Measurements from ENCODE around the gene DGKB. TPM values are rescaled to one million over a fixed set of nuclear protein-coding genes. Genes with fewer than 3 reads are reported as not detected.

The DGKB gene
- polyA plus RNA-seq, 1 donor from 2014 or later, result not detected

DNA sequence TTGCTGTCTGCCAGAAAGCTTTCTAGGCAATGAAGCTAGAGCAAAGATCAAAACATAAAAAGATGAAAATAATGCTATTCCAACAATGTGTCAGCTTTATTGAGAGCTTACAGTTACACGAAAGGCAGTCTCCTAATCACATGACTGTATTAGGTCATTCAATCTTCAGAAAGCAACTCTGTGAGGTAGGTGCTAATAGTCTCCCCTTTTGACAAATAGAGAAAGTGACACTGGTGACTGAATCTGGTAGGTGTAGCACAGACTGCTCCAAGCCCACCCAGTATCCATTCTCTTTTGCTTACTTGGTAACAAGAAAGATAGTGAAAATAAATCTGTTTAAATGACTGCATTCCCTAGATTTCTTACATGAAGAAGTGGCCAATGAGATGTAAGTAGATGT lies 58.8 kb downstream of the DGKB start:
- H3K36me3 Mint-ChIP-seq, result no peaks in the 10 kb centered on the region
- no peaks in the 10 kb centered on the region for H3K4me1 Mint-ChIP-seq
- peaks cover 0 to 8% (median 2%) of the 10 kb centered on the region in 3 donors for H3K9me3 Mint-ChIP-seq
- H3K4me3 Mint-ChIP-seq, result no peak overlapping the region
- H3K27me3 Mint-ChIP-seq, result no peaks in the 10 kb centered on the region
- H3K27ac Mint-ChIP-seq, result no peak overlapping the region

DNA sequence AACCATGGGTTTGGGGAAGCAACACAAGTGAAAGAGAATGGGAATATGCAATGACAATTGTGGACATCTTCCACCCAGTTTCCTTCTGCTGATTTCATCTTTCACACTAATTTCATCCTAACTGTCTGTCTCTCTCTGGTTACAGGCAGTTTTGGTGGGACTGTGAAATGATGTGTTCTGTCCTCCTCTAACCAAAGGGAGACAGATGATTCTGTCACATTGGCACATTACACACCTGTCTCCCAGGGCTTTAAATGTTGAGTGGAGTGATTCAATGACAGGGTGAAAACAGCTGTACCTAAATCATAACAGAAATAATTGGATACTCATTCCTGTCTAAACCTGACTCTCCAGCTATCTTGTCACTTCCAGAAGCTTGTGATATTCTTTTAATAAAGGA lies 60.0 kb downstream of the DGKB start:
- peaks cover 0 to 8% (median 2%) of the 10 kb centered on the region in 3 donors for H3K9me3 Mint-ChIP-seq
- no peaks in the 10 kb centered on the region for H3K27me3 Mint-ChIP-seq
- no peak overlapping the region for H3K4me3 Mint-ChIP-seq
- H3K36me3 Mint-ChIP-seq, result no peaks in the 10 kb centered on the region
- H3K27ac Mint-ChIP-seq, result no peak overlapping the region
- no peaks in the 10 kb centered on the region for H3K4me1 Mint-ChIP-seq

DNA sequence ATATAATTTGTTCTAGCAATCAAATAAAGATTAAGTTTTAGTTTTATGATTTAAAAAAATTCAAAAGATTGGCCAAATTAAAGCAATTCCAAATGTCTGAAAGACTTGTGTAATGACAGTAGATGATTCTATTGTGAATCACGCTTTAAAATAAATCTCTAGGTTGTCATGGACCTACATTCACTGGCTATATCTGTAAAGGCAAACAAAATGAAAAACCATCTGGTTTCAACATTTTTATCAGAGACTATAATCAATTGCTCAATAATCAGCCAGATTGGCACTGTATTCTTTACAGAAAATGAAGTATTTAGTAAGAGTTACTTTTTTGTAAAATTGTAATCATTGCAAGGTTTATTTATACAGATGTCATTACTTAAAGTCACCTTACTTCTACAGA lies 60.7 kb downstream of the DGKB start:
- Mint-ChIP-seq H3K27me3 (no peaks in the 10 kb centered on the region), H3K4me1 (no peaks in the 10 kb centered on the region), H3K9me3 (peaks cover 0 to 8% (median 2%) of the 10 kb centered on the region in 3 donors), H3K36me3 (no peaks in the 10 kb centered on the region), H3K4me3 (no peak overlapping the region), H3K27ac (no peak overlapping the region)

DNA sequence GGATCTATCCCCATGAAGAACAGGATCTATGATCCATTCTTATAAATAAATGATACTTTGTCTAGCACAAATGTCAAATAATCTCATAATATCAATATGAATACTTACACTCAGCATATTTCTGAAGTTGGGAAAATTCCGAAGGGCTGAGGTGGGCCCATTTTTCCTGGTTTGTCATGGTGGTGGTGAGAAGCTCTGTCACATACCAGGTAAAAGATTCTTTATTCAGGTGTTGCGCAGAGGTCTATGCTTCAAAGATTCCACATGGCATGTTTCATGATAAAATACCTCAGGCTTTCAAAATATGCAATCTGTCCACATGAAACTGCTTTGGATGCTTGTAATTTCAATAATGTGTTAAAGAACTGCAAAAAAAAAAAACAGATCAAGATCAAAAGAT lies 61.5 kb downstream of the DGKB start:
- no peaks in the 10 kb centered on the region for H3K27me3 Mint-ChIP-seq
- H3K9me3 Mint-ChIP-seq, result peaks cover 0 to 2% (median 2%) of the 10 kb centered on the region in 3 donors
- H3K4me1 Mint-ChIP-seq, result no peaks in the 10 kb centered on the region
- H3K27ac Mint-ChIP-seq, result no peak overlapping the region
- no peaks in the 10 kb centered on the region for H3K36me3 Mint-ChIP-seq
- no peak overlapping the region for H3K4me3 Mint-ChIP-seq

DNA sequence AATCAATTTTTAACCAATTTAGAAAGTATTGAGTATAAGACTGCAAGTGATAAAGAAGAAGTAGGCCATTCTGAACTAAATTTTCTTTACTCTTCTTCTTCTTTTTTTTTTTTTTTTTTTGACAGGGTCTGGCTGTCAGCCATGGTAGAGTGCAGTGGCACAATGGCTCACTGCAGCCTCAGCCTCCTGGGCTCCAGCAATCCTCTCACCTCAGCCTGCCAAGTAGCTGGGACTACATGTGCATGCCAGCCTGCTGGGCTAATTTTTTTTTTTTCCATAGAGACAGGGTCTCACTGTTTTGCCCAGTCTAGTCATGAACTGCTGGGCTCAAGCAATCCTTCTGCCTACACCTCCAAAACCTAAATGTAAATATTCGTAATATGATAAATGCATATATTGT lies 63.2 kb downstream of the DGKB start:
- Mint-ChIP-seq H3K27me3 (no peaks in the 10 kb centered on the region), H3K36me3 (no peaks in the 10 kb centered on the region), H3K9me3 (peaks cover 0 to 3% (median 2%) of the 10 kb centered on the region in 3 donors), H3K27ac (no peak overlapping the region), H3K4me1 (no peaks in the 10 kb centered on the region), H3K4me3 (no peak overlapping the region)

DNA sequence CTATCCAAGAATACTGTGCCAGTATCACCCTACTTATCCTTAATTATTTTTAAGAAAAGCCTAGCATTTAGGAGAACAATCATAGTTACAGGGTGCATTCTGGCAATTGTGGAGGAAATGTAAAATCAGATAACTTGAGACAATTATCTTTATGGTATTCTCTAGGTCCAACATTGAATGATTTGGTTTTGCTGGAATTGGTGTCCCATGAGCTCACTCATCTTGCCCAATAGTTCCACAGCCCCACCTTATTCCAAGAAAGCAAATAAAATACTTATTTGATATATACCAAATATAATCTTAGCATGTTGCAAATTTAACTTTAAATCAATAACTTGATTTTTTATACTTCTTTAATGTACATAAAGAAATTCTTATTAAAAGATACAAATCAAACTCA lies 65.3 kb downstream of the DGKB start:
- H3K27ac Mint-ChIP-seq, result no peak overlapping the region

DNA sequence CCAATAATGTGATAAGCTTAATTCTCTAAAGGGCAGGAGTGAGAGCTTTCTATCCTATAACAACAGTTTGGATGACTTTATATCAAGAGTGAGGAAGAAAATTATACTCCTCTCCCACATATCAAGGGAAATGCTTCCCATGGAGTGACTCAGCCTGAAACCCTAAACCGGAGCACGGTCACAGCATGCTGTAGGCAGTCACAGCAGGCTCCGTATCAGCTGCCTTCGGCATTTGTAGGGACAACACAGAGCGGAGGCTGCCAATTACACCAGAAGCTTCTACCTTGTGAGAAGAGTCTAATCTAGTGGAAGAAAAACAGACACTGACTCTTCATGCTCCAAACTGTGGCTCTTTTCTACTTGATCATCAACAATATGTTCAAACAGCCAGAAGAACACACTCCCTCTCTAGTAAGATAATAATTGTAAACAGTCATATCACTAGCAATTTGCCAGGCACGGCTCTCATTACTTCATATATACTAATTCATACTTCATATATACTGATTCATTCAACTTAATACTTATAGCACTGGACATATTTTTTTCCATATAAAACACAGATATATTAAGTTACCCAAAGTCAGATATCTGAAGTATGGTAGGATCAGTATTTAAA lies 65.9 kb downstream of the DGKB start:
- Mint-ChIP-seq H3K36me3 (no peaks in the 10 kb centered on the region), H3K27ac (no peak overlapping the region), H3K4me1 (no peaks in the 10 kb centered on the region), H3K4me3 (no peak overlapping the region), H3K27me3 (no peaks in the 10 kb centered on the region), H3K9me3 (peaks cover 0 to 10% (median 3%) of the 10 kb centered on the region in 3 donors)

More for the DNA sequence above, 65.3 kb downstream of the DGKB start:
- no peak overlapping the region for H3K4me3 Mint-ChIP-seq
- H3K9me3 Mint-ChIP-seq, result peaks cover 0 to 9% (median 3%) of the 10 kb centered on the region in 3 donors
- no peaks in the 10 kb centered on the region for H3K4me1 Mint-ChIP-seq
- H3K36me3 Mint-ChIP-seq, result no peaks in the 10 kb centered on the region
- no peaks in the 10 kb centered on the region for H3K27me3 Mint-ChIP-seq

DNA sequence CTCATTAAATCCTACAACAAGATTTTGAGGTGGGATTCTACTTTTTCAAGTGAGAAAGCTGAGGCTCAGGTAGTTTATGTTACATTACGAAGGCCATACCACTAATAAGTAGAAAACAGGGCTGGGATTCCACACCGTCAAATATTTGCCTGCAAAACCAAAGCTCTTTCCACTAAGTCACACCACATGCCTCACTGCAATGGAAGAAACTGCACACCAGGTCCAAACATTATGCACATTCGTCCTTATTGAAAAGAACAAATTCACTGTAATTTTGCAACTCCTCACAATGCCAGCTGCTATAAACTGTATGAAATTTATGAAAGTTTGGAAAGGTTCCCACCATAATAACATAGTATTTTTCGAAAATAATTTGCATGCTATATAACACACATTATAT lies 66.5 kb downstream of the DGKB start:
- Mint-ChIP-seq H3K27me3 (no peaks in the 10 kb centered on the region), H3K4me1 (no peaks in the 10 kb centered on the region), H3K27ac (no peak overlapping the region), H3K9me3 (peaks cover 0 to 13% (median 3%) of the 10 kb centered on the region in 3 donors), H3K4me3 (no peak overlapping the region), H3K36me3 (no peaks in the 10 kb centered on the region)

DNA sequence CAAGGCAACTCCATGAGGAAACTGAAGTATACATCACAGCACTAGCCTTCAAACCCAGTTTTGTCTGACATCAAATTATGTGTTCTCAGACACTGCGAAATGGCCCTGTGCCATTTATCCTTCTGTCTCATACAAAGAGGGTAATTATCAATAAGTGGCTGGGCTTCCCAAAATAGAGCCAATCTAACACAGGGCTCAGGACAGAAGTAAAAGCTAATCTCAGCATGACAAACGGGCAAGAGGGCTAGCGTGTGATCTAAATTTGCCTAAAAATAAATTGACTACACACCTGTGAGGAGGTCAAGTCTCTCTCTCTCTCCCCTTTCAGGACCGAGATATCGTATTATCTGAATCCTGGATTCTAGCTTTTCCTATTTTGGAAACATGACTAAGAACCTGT lies 67.2 kb downstream of the DGKB start:
- Mint-ChIP-seq H3K27me3 (no peaks in the 10 kb centered on the region), H3K27ac (no peak overlapping the region), H3K4me3 (no peak overlapping the region), H3K36me3 (no peaks in the 10 kb centered on the region), H3K4me1 (no peaks in the 10 kb centered on the region), H3K9me3 (peaks cover 0 to 13% (median 3%) of the 10 kb centered on the region in 3 donors)

DNA sequence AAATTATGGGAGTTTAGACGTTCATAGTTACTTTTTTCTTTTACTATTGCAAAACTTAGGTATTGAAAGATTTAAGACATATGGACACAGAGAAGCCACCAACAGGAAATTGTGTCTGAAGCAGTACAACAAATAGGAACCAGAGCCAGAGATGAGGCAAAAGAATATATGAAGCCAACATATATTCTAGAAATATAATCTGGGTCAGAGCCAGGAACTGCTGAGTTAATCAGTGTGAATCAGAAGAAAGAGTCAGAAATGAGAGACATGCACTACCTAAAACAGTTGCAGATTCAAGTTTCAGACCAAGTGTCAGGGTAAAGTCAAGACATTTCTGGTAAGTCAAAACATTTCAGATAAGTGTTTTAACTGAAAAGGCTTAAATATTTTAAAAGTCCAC lies 67.7 kb downstream of the DGKB start:
- no peaks in the 10 kb centered on the region for H3K4me1 Mint-ChIP-seq
- no peaks in the 10 kb centered on the region for H3K27me3 Mint-ChIP-seq
- H3K4me3 Mint-ChIP-seq, result no peak overlapping the region
- no peaks in the 10 kb centered on the region for H3K36me3 Mint-ChIP-seq
- H3K9me3 Mint-ChIP-seq, result peaks cover 0 to 13% (median 3%) of the 10 kb centered on the region in 3 donors
- H3K27ac Mint-ChIP-seq, result no peak overlapping the region

DNA sequence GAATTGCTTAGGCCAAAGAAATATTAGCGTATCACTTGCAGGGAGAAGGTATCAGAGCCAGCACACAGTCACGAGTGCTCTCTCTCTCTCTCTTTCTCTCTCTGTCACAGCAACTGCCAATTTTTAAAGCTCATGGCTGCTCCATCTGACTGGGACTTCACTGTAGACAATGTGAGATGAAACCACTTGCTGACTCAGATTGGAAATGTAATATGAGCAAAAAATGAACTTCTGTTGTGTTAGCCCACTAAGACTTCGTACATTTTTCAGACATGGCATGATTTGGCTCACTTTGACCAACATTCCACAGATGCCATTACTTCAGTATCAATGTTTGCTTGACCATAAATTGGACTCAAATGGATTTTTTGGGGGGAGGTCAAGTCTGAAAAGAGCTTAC lies 68.1 kb downstream of the DGKB start:
- Mint-ChIP-seq H3K27me3 (no peaks in the 10 kb centered on the region), H3K4me3 (no peak overlapping the region), H3K9me3 (peaks cover 0 to 13% (median 3%) of the 10 kb centered on the region in 3 donors), H3K4me1 (no peaks in the 10 kb centered on the region), H3K36me3 (no peaks in the 10 kb centered on the region), H3K27ac (no peak overlapping the region)

DNA sequence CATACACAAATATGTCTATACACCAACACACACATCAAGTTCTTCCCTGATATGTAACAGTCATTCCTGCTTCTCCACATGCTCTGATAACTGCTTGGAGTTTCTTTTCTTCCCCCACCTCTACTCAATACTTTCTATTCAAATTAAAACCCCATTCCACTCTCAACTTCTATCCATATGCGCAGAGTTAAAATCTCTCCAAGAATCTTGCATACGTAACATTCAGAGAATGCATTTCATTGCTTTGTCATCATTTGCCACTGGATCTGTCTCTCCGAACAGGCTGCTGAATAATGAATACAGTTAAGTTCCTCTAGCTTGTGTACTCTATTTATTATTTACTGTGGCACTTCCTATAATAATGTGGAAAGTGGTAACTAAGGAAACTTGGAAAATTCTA lies 68.8 kb downstream of the DGKB start:
- peaks cover 0 to 13% (median 3%) of the 10 kb centered on the region in 3 donors for H3K9me3 Mint-ChIP-seq
- H3K36me3 Mint-ChIP-seq, result no peaks in the 10 kb centered on the region

DNA sequence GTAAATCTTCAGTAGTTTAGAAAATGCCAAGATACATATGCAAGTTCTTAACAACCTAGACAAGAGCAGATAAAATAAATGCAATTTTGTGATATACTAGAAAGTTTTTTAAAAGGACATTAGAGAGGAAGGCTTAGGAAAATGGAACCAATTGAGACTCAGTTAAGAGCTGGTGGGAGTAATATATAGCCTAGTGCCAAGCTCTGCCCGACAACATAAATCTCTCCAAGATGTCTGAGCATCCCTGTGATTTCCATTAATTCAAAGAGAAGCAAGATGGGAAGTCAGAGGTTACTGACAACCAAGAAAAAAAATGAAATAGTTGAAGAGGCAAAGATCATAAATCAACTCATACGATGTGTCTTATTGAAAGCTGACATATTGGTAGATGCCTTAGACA lies 74.5 kb downstream of the DGKB start:
- peaks cover 0 to 11% (median 5%) of the 10 kb centered on the region in 3 donors for H3K9me3 Mint-ChIP-seq
- H3K4me1 Mint-ChIP-seq, result no peaks in the 10 kb centered on the region
- no peaks in the 10 kb centered on the region for H3K36me3 Mint-ChIP-seq
- no peaks in the 10 kb centered on the region for H3K27me3 Mint-ChIP-seq
- H3K27ac Mint-ChIP-seq, result no peak overlapping the region
- no peak overlapping the region for H3K4me3 Mint-ChIP-seq

More for the DNA sequence above, 68.8 kb downstream of the DGKB start:
- no peak overlapping the region for H3K4me3 Mint-ChIP-seq
- no peaks in the 10 kb centered on the region for H3K27me3 Mint-ChIP-seq
- H3K27ac Mint-ChIP-seq, result no peak overlapping the region
- no peaks in the 10 kb centered on the region for H3K4me1 Mint-ChIP-seq

DNA sequence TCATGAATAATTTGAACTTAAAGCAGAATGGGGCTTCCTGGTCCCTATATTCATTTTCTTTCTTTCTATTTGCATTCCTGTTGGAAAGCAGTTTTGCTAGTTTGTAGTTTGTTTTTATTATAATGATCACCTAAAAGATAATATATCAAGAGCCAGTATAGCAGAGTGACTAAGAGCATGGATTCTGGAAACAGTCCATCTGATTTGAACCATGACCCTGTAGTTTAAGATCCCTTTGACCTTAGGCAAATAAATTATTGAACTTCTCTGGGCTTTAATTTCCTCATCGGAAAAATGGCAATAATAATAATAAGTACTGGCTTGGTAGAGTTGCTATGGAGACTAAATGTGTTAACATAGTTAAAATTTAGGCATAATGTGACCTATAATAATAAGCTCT lies 76.1 kb downstream of the DGKB start:
- peaks cover 2 to 8% (median 5%) of the 10 kb centered on the region in 3 donors for H3K9me3 Mint-ChIP-seq
- no peaks in the 10 kb centered on the region for H3K27me3 Mint-ChIP-seq
- no peak overlapping the region for H3K27ac Mint-ChIP-seq
- H3K36me3 Mint-ChIP-seq, result no peaks in the 10 kb centered on the region
- no peak overlapping the region for H3K4me3 Mint-ChIP-seq
- H3K4me1 Mint-ChIP-seq, result peaks cover 0 to 2% (median 0%) of the 10 kb centered on the region in 3 donors

DNA sequence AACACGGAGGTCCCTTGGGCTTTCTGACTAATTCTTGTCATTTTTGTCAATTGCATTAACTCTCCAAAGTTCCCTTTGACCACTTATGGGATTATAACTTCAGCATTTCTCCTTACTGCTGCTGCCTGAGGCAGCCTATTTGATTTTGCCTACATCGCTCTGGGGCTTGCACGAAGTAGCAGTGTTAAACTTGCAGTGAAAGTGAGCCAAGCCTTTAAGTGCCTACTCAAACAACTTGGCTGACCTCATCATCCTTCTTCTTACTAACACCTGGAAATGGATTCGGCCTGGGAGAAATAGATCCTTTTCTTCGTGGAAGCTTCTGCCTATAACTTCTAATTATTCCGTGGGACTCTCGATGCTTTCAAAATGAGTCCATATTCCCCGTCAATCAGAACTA lies 76.6 kb downstream of the DGKB start:
- H3K27me3 Mint-ChIP-seq, result no peaks in the 10 kb centered on the region
- no peak overlapping the region for H3K4me3 Mint-ChIP-seq

DNA sequence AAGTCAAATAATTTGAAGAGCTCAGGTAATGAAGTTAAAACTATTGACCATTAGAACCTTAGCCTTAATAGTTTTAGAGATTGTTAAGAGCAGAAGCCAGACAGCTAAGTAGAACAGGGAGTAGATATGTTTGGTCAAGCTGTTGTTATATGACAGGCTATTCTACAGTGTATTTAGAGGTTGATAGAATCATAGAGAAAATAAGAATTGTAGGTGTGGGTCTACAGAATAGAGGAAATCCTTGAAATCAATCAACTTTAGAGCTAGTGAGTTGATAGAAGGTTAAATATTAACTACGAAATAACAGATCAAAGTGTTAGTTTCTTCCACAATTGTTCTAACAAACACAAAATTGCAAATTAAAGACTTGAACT lies 80.1 kb downstream of the DGKB start:
- H3K27ac Mint-ChIP-seq, result no peak overlapping the region
- no peak overlapping the region for H3K4me3 Mint-ChIP-seq
- peaks cover under 1 to 2% (median 2%) of the 10 kb centered on the region in 3 donors for H3K9me3 Mint-ChIP-seq
- H3K4me1 Mint-ChIP-seq, result peaks cover 0 to 2% (median 0%) of the 10 kb centered on the region in 3 donors
- no peaks in the 10 kb centered on the region for H3K36me3 Mint-ChIP-seq
- no peaks in the 10 kb centered on the region for H3K27me3 Mint-ChIP-seq

More for the DNA sequence above, 76.6 kb downstream of the DGKB start:
- Mint-ChIP-seq H3K4me1 (peaks cover 0 to 2% (median 0%) of the 10 kb centered on the region in 3 donors), H3K27ac (no peak overlapping the region), H3K9me3 (peaks cover 2 to 8% (median 5%) of the 10 kb centered on the region in 3 donors), H3K36me3 (no peaks in the 10 kb centered on the region)
